Measurements from ENCODE around the gene ABCC11.

The ABCC11 gene

GRCh38 chr16:48247311-48247710 is at the start of gene ABCC11:
ABCC11 (minus strand) TSS chr16:48247539; CDS start chr16:48231921, 15,618 bp downstream.
- TF ChIP-seq CTCF (conservative IDR thresholded peaks at IDR 0.05; ENCODE audit: control insufficient read depth, insufficient read depth, low read depth, low read length), result no peak
- no peak within 1 kb of the TSS for H3K4me3 ChIP-seq (ENCODE audit: control insufficient read depth, low read depth, low read length)
- no peak for DNase-seq (ENCODE audit: low read depth)

- no peak for TF ChIP-seq CTCF (conservative IDR thresholded peaks at IDR 0.05; ENCODE audit: control insufficient read depth, insufficient read depth, low read depth, low read length)
- H3K4me3 ChIP-seq (ENCODE audit: control insufficient read depth, low read depth, low read length), result no peak overlapping the region
- no peak for DNase-seq (ENCODE audit: low read depth)
These were observed 48.3 kb upstream of the ABCC11 start for GRCh38 chr16:48295488-48296281.

GRCh38 chr16:48294724-48295123 is 47.4 kb upstream of the ABCC11 start:
- H3K4me3 ChIP-seq (ENCODE audit: control insufficient read depth, low read depth, low read length), result no peak overlapping the region
- TF ChIP-seq CTCF (conservative IDR thresholded peaks at IDR 0.05; ENCODE audit: control insufficient read depth, insufficient read depth, low read depth, low read length), result no peak
- no peak for DNase-seq (ENCODE audit: low read depth)

GRCh38 chr16:48292452-48292851 is 45.1 kb upstream of the ABCC11 start:
- TF ChIP-seq CTCF (conservative IDR thresholded peaks at IDR 0.05; ENCODE audit: control insufficient read depth, insufficient read depth, low read depth, low read length), result no peak
- no peak for DNase-seq (ENCODE audit: low read depth)
- H3K4me3 ChIP-seq (ENCODE audit: control insufficient read depth, low read depth, low read length), result no peak overlapping the region

- DNase-seq (ENCODE audit: low read depth), result no peak
- H3K4me3 ChIP-seq (ENCODE audit: control insufficient read depth, low read depth, low read length), result no peak overlapping the region
- TF ChIP-seq CTCF (conservative IDR thresholded peaks at IDR 0.05; ENCODE audit: control insufficient read depth, insufficient read depth, low read depth, low read length), result no peak
These were observed 44.4 kb upstream of the ABCC11 start for GRCh38 chr16:48291754-48292153.

- TF ChIP-seq CTCF (conservative IDR thresholded peaks at IDR 0.05; ENCODE audit: control insufficient read depth, insufficient read depth, low read depth, low read length), result no peak
- DNase-seq (ENCODE audit: low read depth), result no peak
- no peak overlapping the region for H3K4me3 ChIP-seq (ENCODE audit: control insufficient read depth, low read depth, low read length)
These were observed 44.0 kb upstream of the ABCC11 start for GRCh38 chr16:48291303-48291702.
